Activated T-helper 17 cell treated with anti-CD3 and anti-CD28 coated beads, Interleukin-2, amount 50 U/mL, for 72 hours (primary cell): Measurements from ENCODE around the gene GTF2F2. TPM values are rescaled to one million over a fixed set of nuclear protein-coding genes. Genes with fewer than 3 reads are reported as not detected.
"Not testable (repeated sequence)": the region's sequence is repeated elsewhere in the genome, so short reads cannot be mapped to it uniquely, and the experiment has no call there.

Source experiments
- ATAC-seq: fragments of 150-1000 bp; cut with Tn5 transposase; replicated peaks from 2 replicates; pipeline ENCODE4 v1.10.0; 2021; ENCODE audit warnings: mild to moderate bottlenecking, moderate library complexity
- H3K27ac Mint-ChIP-seq: one replicate; pipeline ENCODE4 v1.8.0; 2022; ENCODE audit warnings: mixed read lengths
- H3K27me3 Mint-ChIP-seq: one replicate; pipeline ENCODE4 v1.8.0; 2022; ENCODE audit warnings: mixed read lengths
- H3K36me3 Mint-ChIP-seq: one replicate; pipeline ENCODE4 v1.8.0; 2022; ENCODE audit warnings: low read depth, mild to moderate bottlenecking, mixed read lengths
- H3K4me1 Mint-ChIP-seq: one replicate; pipeline ENCODE4 v1.8.0; 2022; ENCODE audit warnings: mixed read lengths
- H3K4me3 Mint-ChIP-seq: one replicate; pipeline ENCODE4 v1.8.0; 2022; ENCODE audit warnings: mild to moderate bottlenecking, mixed read lengths
- H3K9me3 Mint-ChIP-seq: one replicate; pipeline ENCODE4 v1.8.0; 2022; ENCODE audit warnings: mixed read lengths
- total RNA-seq, 2 donors: library from RNA; stranded (reverse); gene quantifications; one replicate each; pipeline ENCODE4 v1.2.3, GENCODE V29; 2022

The GTF2F2 gene
- total RNA-seq, 2 donors from 2014 or later = 12.5 to 25.0 TPM

DNA sequence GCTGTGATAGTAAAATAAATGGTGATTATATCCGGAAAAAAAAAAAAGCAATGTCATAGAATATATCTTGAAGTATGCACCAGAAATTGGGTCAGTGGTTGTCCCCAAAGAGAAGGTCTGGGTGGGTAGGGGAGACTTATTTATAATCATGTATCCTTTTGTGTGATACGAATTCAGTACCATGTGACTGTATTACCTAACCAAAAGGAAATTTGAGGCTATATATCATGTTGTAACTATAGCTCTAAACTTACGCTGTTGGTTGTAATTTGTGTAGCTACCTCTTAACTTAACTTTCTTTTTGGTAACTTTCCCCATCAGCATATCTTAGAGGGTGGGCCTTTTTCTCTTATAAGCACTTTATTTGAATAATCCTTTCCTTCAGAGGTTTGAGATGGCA, 105.7 kb downstream of the GTF2F2 start:
- Mint-ChIP-seq H3K4me3 (no peak overlapping the region), H3K4me1 (no peaks in the 10 kb centered on the region), H3K27ac (peak overlapping the region; percentile 38), H3K27me3 (no peaks in the 10 kb centered on the region), H3K36me3 (peaks cover 5% of the 10 kb centered on the region), H3K9me3 (no peaks in the 10 kb centered on the region)
- no peak for ATAC-seq

DNA sequence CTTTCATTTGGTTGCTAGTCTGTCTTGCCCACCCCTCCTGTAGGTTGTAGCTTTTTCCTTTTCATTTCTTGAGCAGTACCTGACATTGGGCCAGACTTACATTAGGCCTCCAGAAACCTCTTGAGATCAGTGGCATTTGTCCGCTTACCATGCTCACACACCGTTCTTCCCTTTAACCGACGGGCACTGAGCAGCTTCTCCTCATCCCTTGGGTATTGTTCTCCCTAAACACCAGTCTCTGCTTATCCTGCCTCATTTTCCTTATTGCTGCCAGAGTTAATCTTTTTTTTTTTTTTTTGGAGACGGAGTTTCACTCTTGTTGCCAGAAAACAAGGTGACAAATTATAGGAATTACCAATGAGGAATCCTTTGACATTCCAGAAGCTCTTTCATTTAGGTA, 107.7 kb downstream of the GTF2F2 start:
- ATAC-seq = no peak
- H3K27ac Mint-ChIP-seq = no peak overlapping the region
- no peaks in the 10 kb centered on the region for H3K4me1 Mint-ChIP-seq
- peaks cover 5% of the 10 kb centered on the region for H3K36me3 Mint-ChIP-seq
- no peaks in the 10 kb centered on the region for H3K27me3 Mint-ChIP-seq
- no peaks in the 10 kb centered on the region for H3K9me3 Mint-ChIP-seq
- no peak overlapping the region for H3K4me3 Mint-ChIP-seq

DNA sequence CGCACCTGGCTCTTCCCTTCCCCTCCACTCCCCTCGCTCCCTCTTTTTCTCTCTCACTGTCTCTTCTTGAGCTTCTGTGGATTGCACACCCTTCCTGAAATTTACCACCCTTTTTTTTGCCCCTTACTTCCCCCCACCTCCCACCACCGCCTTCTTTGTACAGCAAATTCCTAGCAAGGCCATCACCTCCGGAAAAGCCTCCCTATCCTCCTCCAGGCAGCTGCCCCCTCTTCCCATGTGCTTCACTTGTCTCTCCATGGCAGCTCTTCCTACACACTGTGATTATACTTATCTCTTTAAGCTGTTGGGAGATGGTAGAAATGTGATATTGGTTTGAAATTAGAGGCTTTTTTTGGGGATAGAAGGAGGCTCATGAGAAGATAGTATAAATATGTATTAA, 108.9 kb downstream of the GTF2F2 start:
- Mint-ChIP-seq H3K4me1 (no peaks in the 10 kb centered on the region), H3K9me3 (no peaks in the 10 kb centered on the region), H3K27ac (no peak overlapping the region), H3K36me3 (peaks cover 5% of the 10 kb centered on the region), H3K4me3 (no peak overlapping the region), H3K27me3 (no peaks in the 10 kb centered on the region)
- ATAC-seq = no peak

DNA sequence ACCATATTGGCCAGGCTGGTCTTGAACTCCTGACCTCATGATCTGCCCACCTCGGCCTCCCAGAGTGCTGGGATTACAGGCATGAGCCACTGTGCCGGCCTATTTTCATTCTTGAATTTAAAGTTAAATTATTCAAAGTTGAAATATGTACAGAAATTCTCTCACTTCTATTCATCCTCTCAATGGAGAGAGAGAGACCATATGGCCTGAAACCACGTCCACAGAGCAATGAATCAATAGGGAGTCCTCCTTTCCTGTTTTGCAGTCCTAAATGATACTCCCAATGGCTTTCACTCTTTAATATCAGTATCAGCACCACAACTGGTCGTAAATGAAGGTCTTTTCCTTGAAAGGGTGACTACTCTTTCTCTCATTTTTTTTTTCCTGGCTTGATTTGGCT, 111.0 kb downstream of the GTF2F2 start:
- Mint-ChIP-seq H3K27me3 (no peaks in the 10 kb centered on the region), H3K4me3 (no peak overlapping the region), H3K4me1 (no peaks in the 10 kb centered on the region), H3K36me3 (peaks cover 5% of the 10 kb centered on the region), H3K27ac (no peak overlapping the region), H3K9me3 (no peaks in the 10 kb centered on the region)
- ATAC-seq = no peak

DNA sequence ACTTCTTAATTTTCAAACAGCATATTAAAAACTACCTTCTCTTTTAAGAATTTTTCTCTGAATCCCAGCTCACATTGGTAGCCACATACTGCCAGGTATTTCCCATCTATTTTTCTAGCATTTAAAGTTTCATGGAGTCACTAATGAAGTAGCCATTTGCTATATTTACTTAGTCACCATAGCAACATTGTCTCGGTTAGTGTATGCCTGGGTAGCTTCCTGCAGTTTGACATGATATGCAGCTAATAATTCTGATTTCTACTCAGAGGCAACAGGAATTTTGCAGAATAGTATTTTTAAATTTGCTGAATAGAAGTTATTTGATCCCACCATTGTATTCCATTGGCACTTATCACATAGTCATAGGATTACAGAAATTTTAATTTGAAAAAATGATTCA, 111.4 kb downstream of the GTF2F2 start:
- Mint-ChIP-seq H3K27me3 (no peaks in the 10 kb centered on the region), H3K4me3 (no peak overlapping the region), H3K27ac (no peak overlapping the region), H3K36me3 (peaks cover 5% of the 10 kb centered on the region), H3K4me1 (no peaks in the 10 kb centered on the region), H3K9me3 (no peaks in the 10 kb centered on the region)
- ATAC-seq = no peak

DNA sequence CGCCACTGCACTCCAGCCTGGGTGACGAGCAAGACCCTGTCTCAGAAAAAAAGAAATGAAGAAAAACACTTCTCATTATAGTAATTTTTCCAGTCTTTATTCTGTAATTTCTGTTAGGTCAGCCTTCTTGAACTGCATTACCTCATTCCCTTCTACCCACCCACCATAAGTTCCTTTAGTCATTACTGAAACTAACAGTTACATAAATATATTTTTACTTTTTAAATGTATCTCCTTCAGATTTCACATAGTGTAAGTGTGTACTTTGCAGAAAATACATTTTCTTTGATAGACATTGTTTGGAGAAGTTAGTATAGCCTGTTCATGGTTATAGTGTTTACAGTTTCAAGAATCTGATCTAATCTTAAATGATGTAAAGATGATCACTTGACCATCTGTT, 112.3 kb downstream of the GTF2F2 start:
- Mint-ChIP-seq H3K36me3 (peaks cover 5% of the 10 kb centered on the region), H3K27me3 (no peaks in the 10 kb centered on the region), H3K27ac (no peak overlapping the region)

DNA sequence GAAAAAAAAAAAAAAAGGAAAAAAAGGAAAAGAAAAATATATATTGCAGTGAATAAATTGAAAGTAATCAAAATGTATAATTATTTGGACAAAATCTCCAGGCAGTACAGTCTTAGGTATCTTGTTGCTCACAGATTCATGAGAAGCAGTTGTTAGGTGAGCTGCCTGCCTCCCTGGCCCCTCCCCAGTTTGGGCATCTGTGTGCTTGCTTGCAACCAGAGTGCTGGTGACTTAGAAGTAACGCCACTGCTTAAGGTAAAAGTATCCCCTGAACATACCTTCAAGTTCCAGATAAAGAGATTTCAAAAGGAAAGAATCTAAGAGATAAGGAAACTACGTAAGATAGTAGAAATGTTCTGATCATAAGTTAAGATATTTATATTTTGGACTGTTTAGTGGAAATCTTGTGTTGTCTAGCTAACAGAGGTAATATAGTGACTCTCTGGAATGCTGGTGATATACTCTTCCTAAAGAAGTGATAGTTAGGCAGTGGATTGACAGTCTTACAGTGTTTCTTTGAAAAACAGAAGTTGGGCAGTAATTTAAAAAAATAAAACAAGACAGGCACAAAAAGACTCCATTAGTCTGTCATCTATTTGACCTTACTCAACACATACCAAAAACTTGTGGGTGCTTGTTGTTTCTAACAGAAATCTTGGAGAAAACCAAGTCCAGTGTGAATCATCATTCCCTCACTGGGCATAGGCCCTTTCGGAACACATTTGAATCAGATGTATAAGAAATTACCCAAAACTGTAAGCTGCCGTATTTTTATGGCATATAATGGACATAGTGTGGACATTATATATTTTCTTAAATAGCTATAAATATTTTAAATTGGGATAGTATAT, 118.9 kb downstream of the GTF2F2 start:
- Mint-ChIP-seq H3K4me1 (peaks cover 3% of the 10 kb centered on the region), H3K27ac (no peak overlapping the region), H3K9me3 (no peaks in the 10 kb centered on the region), H3K36me3 (no peaks in the 10 kb centered on the region), H3K27me3 (no peaks in the 10 kb centered on the region), H3K4me3 (no peak overlapping the region)
- ATAC-seq = no peak

More for the DNA sequence above, 112.3 kb downstream of the GTF2F2 start:
- Mint-ChIP-seq H3K4me3 (no peak overlapping the region), H3K9me3 (no peaks in the 10 kb centered on the region), H3K4me1 (no peaks in the 10 kb centered on the region)
- ATAC-seq = no peak

DNA sequence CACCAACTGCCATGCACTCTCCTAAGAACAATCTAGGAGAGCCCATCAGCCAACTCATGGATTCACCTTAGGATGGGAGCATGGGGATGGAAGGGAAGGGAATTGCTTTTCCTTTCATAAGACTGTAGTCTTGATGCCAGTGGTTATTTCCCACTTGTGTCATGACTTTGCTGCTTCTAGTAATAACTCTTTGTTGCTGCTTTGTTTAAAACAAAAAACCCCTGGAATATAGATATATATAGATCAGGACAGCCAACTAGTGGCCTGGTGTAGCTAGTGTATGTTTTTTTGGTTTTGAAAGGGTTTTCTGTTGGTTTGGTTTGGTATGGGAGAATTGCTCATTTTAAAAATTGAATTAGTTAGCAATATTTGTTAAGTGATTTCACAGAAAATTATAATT, 119.8 kb downstream of the GTF2F2 start:
- no peak for ATAC-seq
- no peaks in the 10 kb centered on the region for H3K36me3 Mint-ChIP-seq
- no peaks in the 10 kb centered on the region for H3K27me3 Mint-ChIP-seq
- H3K9me3 Mint-ChIP-seq = no peaks in the 10 kb centered on the region
- H3K4me1 Mint-ChIP-seq = peaks cover 3% of the 10 kb centered on the region
- no peak overlapping the region for H3K27ac Mint-ChIP-seq
- H3K4me3 Mint-ChIP-seq = no peak overlapping the region

DNA sequence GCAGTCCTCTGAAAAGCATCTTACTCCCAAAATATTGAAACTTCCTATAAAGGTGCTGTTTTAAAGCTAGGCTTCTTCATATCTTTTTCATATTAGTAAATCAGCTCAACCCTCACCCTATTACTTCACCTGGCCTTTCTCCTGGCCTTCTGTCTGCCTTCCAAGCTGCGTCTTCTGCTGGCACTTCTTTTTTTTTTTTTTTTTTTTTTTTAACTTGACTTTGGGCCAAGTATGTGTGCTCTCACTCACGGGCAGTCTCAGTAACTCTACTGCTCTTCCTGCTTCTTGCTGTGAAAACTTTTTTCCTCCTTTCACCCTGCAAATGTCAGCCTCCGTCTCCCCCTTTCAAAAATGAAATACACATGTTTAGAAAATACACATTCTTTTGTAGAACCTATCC, 121.8 kb downstream of the GTF2F2 start:
- Mint-ChIP-seq H3K36me3 (no peaks in the 10 kb centered on the region), H3K27ac (no peak overlapping the region), H3K9me3 (no peaks in the 10 kb centered on the region), H3K27me3 (no peaks in the 10 kb centered on the region), H3K4me3 (no peak overlapping the region), H3K4me1 (peaks cover 3% of the 10 kb centered on the region)
- no peak for ATAC-seq

DNA sequence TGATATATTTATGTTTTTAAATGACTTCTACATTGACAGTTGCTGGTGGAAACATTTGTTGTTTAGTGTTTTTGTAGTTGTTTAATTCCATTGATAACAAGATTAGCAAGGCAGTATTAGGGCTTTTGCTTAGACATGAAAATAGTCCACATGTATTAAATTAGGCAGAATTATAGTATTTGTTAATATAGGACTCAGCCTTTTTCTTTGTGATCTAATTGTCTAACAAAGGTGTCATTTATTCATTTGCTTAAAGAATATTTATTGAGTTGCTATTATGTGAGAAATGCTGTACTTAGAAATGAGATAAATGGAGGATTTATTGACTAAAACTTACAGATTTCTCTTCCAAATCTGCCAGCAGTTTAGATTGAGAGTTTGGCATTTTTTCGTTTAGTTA, 122.2 kb downstream of the GTF2F2 start:
- Mint-ChIP-seq H3K4me3 (no peak overlapping the region), H3K27me3 (no peaks in the 10 kb centered on the region), H3K36me3 (no peaks in the 10 kb centered on the region), H3K27ac (no peak overlapping the region), H3K4me1 (peaks cover 3% of the 10 kb centered on the region), H3K9me3 (no peaks in the 10 kb centered on the region)
- ATAC-seq = no peak

DNA sequence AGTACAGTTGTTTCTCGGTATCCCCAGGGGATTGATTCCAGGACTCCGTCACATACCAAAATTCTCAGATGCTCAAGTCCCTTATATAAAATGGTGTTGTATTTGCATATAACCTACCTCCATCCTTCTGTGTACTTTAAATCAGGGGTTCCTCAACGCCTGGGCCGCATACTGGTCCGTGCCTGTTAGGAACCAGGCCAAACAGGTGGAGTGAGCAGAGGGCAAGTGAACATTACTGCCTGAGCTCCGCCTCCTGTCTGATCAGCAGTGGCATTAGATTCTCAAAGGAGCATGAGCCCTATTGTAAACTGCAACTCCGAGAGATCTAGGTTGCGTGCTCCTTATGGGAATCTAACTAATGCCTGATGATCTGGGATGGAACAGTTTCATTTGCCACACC, 122.8 kb downstream of the GTF2F2 start:
- Mint-ChIP-seq H3K4me1 (peaks cover 3% of the 10 kb centered on the region), H3K4me3 (no peak overlapping the region), H3K36me3 (no peaks in the 10 kb centered on the region), H3K9me3 (no peaks in the 10 kb centered on the region), H3K27me3 (no peaks in the 10 kb centered on the region), H3K27ac (no peak overlapping the region)
- no peak for ATAC-seq

DNA sequence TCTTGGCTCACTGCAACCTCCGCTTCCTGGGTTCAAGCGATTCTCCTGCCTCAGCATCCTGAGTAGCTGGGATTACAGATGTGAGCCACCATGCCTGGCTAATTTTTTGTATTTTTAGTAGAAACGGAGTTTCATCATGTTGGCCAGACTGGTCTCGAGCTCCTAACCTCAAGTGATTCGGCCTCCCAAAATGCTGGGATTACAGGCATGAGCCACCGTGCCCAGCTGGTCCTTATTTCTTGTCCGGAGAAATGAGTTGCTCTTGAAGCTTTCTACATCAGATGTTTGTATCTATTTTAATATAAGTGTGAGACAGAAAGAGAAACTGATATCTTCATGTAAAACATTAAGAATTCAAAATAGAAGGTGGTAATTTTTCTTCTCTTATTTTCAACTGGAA, 124.4 kb downstream of the GTF2F2 start:
- not testable (repeated sequence) for H3K9me3 Mint-ChIP-seq, H3K27ac Mint-ChIP-seq, H3K36me3 Mint-ChIP-seq, H3K27me3 Mint-ChIP-seq, H3K4me3 Mint-ChIP-seq, H3K4me1 Mint-ChIP-seq, ATAC-seq

DNA sequence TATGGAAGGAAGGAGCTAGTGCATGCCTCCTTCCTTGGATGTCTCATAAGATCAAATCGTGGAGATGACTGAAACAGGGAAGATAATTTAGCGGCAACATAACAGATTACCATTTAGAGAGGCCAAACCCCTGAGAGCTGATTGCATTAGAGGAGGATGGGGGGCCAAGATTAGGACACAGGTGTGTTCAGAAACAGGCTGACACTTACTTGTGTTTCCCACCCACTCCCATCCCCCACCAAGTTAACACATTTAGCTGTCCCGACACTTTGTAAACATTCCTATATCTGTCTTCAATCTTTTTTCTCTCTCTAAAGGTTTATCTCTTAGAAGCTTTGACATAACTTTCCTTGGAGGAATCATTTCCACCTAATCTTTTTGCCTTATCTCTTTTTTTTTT, 129.4 kb downstream of the GTF2F2 start:
- no peak for ATAC-seq
- H3K27me3 Mint-ChIP-seq = no peaks in the 10 kb centered on the region
- H3K9me3 Mint-ChIP-seq = no peaks in the 10 kb centered on the region
- H3K4me1 Mint-ChIP-seq = no peaks in the 10 kb centered on the region
- no peak overlapping the region for H3K27ac Mint-ChIP-seq
- H3K36me3 Mint-ChIP-seq = peaks cover 19% of the 10 kb centered on the region
- no peak overlapping the region for H3K4me3 Mint-ChIP-seq

DNA sequence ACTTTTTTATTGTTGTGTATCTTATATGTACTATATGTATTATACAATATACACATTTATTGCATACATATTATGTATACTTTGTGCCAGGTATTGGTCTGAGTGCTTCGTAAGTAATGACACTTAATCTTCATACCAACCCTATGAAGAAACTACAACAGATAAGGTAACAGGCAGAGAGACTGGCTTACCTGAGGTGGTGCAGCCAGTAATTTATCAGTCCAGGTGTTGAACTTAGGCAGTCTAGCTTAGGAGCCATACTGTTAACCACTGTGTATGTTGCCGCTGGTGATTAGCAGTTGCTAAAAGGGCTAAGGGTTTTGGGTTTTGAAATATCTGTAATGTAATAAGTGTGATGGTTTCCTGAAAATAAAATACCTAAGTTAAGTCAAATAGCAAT, 134.1 kb downstream of the GTF2F2 start:
- Mint-ChIP-seq H3K36me3 (peaks cover 26% of the 10 kb centered on the region), H3K4me1 (peaks cover 6% of the 10 kb centered on the region), H3K9me3 (no peaks in the 10 kb centered on the region), H3K27me3 (no peaks in the 10 kb centered on the region), H3K4me3 (no peak overlapping the region), H3K27ac (no peak overlapping the region)
- no peak for ATAC-seq

DNA sequence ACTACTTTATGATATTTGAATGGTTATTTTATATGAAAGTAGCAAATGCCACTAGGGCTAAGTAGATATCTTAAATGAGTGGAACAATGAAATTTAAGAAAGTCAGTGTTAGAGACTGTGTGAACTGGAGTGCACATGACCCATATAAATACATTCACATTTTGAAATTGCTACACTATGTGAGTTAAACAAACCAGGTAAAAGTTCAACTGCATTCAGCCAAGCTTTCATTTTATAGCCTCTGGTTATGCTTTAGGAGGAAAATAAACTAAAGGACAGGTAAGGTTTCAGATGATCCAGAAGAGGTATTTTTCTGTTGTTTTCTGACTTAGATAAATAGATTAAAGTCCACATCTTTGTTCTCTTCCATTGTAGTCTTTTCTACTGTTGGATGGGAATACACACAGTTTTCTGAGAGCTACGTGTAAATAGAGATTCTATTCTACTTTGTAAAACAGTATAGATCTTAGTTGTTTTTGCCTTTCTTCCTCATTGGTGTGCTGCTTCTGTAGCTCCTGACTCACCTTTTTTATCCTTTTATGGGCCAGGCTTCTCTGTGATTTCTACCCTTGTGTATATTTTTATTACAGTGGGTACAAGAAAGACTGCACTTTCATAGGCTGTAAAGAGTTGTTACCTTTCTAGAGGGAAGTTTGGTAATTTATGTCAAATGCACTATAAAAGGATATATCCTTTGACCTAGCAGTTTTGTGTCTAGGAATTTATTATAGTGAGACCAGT, 135.1 kb downstream of the GTF2F2 start:
- ATAC-seq = no peak
- no peak overlapping the region for H3K4me3 Mint-ChIP-seq
- peaks cover 26% of the 10 kb centered on the region for H3K36me3 Mint-ChIP-seq
- H3K27me3 Mint-ChIP-seq = no peaks in the 10 kb centered on the region
- H3K27ac Mint-ChIP-seq = no peak overlapping the region
- no peaks in the 10 kb centered on the region for H3K9me3 Mint-ChIP-seq
- H3K4me1 Mint-ChIP-seq = peaks cover 6% of the 10 kb centered on the region
